Activated CD4-positive, alpha-beta T cell treated with anti-CD3 and anti-CD28 coated beads for 36 hours (primary cell): ENCODE measurements around the gene RPS6KA5. TPM values are rescaled to one million over a fixed set of nuclear protein-coding genes. Genes with fewer than 3 reads are reported as not detected.
"Not testable (repeated sequence)": the region's sequence is repeated elsewhere in the genome, so short reads cannot be mapped to it uniquely, and the experiment has no call there.

Experiments used
- ATAC-seq: fragments of 200-7000 bp; cut with Tn5 transposase; one replicate; pipeline ENCODE4 v1.10.0; 2021; ENCODE audit warnings: mild to moderate bottlenecking, moderate library complexity
- CTCF ChIA-PET: fragments of 350-600 bp; sonication (Branson Sonifier 250); formaldehyde crosslinking; loops from one replicate; lab custom pipeline; 2021; ENCODE audit warnings: antibody characterized with exemption; lab: Charles Lee
- POLR2A ChIA-PET: fragments of 350-600 bp; sonication (Branson Sonifier 250); formaldehyde crosslinking; loops from one replicate; lab custom pipeline; 2021; ENCODE audit warnings: antibody characterized with exemption, inconsistent platforms; lab: Charles Lee
- DNase-seq: peaks from one replicate; pipeline ENCODE4 v3.0.0-alpha.2; 2020
- H3K27ac Mint-ChIP-seq: one replicate; pipeline ENCODE4 v1.8.0; 2021; ENCODE audit warnings: mixed read lengths
- H3K27me3 Mint-ChIP-seq: one replicate; pipeline ENCODE4 v1.8.0; 2021; ENCODE audit warnings: mixed read lengths
- H3K36me3 Mint-ChIP-seq: one replicate; pipeline ENCODE4 v1.8.0; 2021; ENCODE audit warnings: low read depth, mixed read lengths
- H3K4me1 Mint-ChIP-seq: one replicate; pipeline ENCODE4 v1.8.0; 2021; ENCODE audit warnings: mixed read lengths
- H3K4me3 Mint-ChIP-seq: one replicate; pipeline ENCODE4 v1.8.0; 2021; ENCODE audit warnings: mild to moderate bottlenecking, moderate library complexity, mixed read lengths
- H3K9me3 Mint-ChIP-seq: one replicate; pipeline ENCODE4 v1.8.0; 2021; ENCODE audit warnings: low read depth, mixed read lengths
- intact Hi-C, 2 experiments: fragments of 100-400 bp; cut with DNase I in 1 of 2; cut with micrococcal nuclease in 1 of 2; formaldehyde crosslinking; loops; one replicate each; pipeline versions ENCODE4 v1.14.2 to v1.15.1; 2022 to 2024; cut with DNase I, micrococcal nuclease
- total RNA-seq, 2 experiments: library from RNA; stranded (reverse); gene quantifications; one replicate each; pipeline ENCODE4 v1.2.3, GENCODE V29; 2021

The RPS6KA5 gene
- total RNA-seq, 2 experiments from 2014 or later, result 11.9 to 13.8 TPM

DNA sequence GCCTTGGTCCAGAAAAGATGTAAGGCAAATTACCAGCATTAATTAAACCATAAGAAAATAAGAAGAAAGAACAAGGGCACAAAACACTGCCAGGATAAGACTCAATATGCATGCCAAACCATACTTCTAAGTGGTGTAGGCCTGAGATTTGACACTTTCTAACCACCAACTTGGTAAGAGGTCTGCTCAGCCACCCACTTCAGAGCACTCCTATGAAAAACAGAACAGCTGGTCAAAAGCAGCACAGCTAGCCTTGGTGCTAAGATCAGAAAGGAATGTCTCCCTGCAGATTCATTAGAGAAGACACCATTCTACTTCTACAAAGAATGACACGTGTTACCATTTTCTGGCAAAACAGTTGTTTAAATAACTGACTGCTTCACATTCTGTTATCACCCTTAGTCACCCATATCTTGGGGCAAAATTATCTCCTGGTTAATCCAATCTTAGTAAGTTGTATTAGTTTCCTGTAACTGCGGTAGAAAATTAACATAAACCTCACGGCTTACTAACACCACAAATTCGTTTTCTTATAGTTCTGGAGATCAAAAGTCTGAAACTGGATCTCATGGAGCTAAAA, 13.2 kb downstream of the RPS6KA5 start:
- Mint-ChIP-seq H3K4me3 (no peak overlapping the region), H3K27me3 (no peaks in the 10 kb centered on the region)
- POLR2A ChIA-PET, result no interaction called here

DNA sequence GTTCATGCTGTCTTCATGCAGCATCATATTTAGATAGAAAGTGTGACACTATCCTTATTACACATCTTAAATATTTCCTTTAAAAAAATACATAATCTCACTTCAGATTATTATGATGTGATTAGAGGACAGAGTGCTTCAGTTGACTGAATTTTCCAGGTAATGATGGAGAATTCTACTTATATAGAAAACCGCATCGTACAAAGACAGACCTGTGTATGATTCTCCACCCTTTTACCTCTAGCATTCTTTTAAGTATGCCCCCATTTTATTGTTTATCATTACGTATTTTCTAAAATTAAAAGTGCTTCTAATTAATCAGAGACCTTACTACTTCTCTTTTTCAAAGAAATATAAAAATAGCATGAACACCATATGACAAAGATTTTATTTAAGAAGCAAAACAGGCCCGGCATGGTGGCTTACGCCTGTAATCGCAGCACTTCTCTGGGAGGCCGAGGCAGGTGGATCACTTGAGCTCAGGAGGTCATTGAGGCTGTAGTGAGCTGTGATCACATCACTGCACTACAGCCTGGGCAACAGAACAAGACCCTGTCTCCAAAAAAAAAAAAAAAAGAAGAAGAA, 13.9 kb downstream of the RPS6KA5 start:
- peaks cover 2% of the 10 kb centered on the region for H3K36me3 Mint-ChIP-seq
- ChIA-PET POLR2A (no interaction called here), CTCF (no interaction called here)
- intact Hi-C loops, result no loop called here
- no peaks in the 10 kb centered on the region for H3K27me3 Mint-ChIP-seq
- H3K4me3 Mint-ChIP-seq, result no peak overlapping the region
- peaks cover 35% of the 10 kb centered on the region for H3K4me1 Mint-ChIP-seq
- ATAC-seq (no peak), DNase-seq (no peak)
- H3K27ac Mint-ChIP-seq, result no peak overlapping the region
- H3K9me3 Mint-ChIP-seq, result no peaks in the 10 kb centered on the region

More for the DNA sequence above, 13.2 kb downstream of the RPS6KA5 start:
- intact Hi-C loops, result no loop called here
- ATAC-seq (peak; percentile 80), DNase-seq (no peak)
- Mint-ChIP-seq H3K27ac (peak overlapping the region; percentile 14), H3K4me1 (peaks cover 35% of the 10 kb centered on the region), H3K36me3 (peaks cover 2% of the 10 kb centered on the region), H3K9me3 (no peaks in the 10 kb centered on the region)
- CTCF ChIA-PET, result interaction anchor here (1.0 kb wide), 2 partner anchors 22 to 142 kb away, joined by 3 to 4 read pairs; no protein-coding TSS in a partner anchor

DNA sequence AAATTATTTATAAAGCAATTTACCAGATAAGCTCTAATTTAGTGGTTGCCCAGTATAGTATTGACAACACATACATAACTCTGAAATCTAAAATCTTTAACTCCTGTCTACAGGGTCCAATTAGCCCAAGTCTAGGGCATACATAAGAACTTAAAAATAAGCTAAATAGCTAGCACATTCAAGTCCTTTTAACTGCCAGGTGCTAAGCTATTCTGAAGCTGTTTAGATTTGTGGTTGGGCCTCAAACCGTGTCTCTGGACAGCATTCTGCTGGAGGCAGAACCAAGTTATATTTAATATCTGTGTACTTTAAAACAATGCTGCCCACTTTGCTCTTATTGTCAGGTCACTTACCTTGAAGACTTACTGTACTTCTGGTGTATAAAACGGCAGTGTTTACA, 19.0 kb downstream of the RPS6KA5 start:
- CTCF ChIA-PET, result interaction anchor here (0.7 to 1.6 kb wide), 3 partner anchors 10 to 136 kb away, joined by 3 to 4 read pairs (median 3); no protein-coding TSS in a partner anchor

DNA sequence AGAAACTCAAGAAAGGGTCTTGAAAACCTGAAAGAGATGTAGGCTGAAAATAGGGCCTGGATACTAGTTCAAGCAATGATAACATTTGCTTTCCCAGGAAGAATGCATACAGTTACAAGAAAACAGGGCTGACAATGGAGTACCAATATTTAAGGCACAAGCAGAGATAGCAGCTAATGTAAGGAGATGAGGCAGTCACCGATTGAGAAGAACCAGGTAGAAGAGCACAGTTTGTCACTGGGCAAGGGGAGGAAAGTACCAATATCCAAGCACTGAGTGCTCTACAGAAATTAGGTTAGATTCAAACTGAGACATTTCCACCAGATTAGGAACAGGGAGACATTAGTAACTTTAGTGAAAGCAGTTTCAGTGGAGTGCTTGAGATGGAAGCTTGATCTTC, 19.9 kb downstream of the RPS6KA5 start:
- DNase-seq, result no peak
- intact Hi-C loops, result no loop called here
- ChIA-PET CTCF (interaction anchor here (1.2 to 1.6 kb wide), 2 partner anchors 9 to 11 kb away, joined by 3 read pairs; no protein-coding TSS in a partner anchor), POLR2A (no interaction called here)
- Mint-ChIP-seq H3K27ac (no peak overlapping the region), H3K4me3 (no peak overlapping the region), H3K9me3 (no peaks in the 10 kb centered on the region), H3K27me3 (no peaks in the 10 kb centered on the region), H3K36me3 (peaks cover 4% of the 10 kb centered on the region), H3K4me1 (peaks cover 55% of the 10 kb centered on the region)
- ATAC-seq, result no peak

More for the DNA sequence above, 19.0 kb downstream of the RPS6KA5 start:
- intact Hi-C loops, result no loop called here
- no peak overlapping the region for H3K27ac Mint-ChIP-seq
- peaks cover 51% of the 10 kb centered on the region for H3K4me1 Mint-ChIP-seq
- peaks cover 4% of the 10 kb centered on the region for H3K36me3 Mint-ChIP-seq
- H3K9me3 Mint-ChIP-seq, result no peaks in the 10 kb centered on the region
- H3K4me3 Mint-ChIP-seq, result no peak overlapping the region
- ATAC-seq (no peak), DNase-seq (no peak)
- POLR2A ChIA-PET, result no interaction called here
- H3K27me3 Mint-ChIP-seq, result no peaks in the 10 kb centered on the region

DNA sequence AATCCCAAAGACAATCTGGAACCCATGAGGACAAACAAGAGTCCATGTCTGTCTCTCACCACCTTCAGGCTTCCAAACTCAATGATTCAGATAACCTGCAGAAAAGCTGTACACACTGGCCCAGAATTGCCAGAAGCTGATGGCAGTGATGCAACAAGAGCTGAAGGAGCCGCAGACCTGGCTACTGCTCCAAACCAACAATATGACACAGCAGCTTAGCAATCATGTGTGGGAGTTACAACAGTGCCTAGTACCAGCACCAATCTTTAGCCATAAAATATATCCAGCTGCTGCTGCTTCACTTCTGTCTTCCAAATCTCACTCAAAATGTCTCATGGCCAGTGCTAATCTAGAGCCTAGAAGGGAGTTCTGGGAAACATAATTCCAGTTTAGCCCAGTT, 22.0 kb downstream of the RPS6KA5 start:
- Mint-ChIP-seq H3K27ac (peak overlapping the region; percentile 49), H3K36me3 (peaks cover 4% of the 10 kb centered on the region), H3K27me3 (no peaks in the 10 kb centered on the region), H3K4me3 (no peak overlapping the region), H3K4me1 (peaks cover 64% of the 10 kb centered on the region), H3K9me3 (no peaks in the 10 kb centered on the region)
- DNase-seq, result peak; percentile 24
- intact Hi-C loops, result loop anchor here in 1 of 2 experiments (5.0 to 10.0 kb wide), 2 partner anchors 46 to 134 kb away; no protein-coding TSS in a partner anchor
- ChIA-PET CTCF (interaction anchor here (0.7 to 1.3 kb wide), 3 partner anchors 8 to 135 kb away, joined by 3 to 5 read pairs (median 4); no protein-coding TSS in a partner anchor), POLR2A (interaction anchor here (0.6 kb wide), 1 partner anchor 59 kb away, joined by 3 read pairs; no protein-coding TSS in a partner anchor)
- ATAC-seq, result peak; percentile 41

DNA sequence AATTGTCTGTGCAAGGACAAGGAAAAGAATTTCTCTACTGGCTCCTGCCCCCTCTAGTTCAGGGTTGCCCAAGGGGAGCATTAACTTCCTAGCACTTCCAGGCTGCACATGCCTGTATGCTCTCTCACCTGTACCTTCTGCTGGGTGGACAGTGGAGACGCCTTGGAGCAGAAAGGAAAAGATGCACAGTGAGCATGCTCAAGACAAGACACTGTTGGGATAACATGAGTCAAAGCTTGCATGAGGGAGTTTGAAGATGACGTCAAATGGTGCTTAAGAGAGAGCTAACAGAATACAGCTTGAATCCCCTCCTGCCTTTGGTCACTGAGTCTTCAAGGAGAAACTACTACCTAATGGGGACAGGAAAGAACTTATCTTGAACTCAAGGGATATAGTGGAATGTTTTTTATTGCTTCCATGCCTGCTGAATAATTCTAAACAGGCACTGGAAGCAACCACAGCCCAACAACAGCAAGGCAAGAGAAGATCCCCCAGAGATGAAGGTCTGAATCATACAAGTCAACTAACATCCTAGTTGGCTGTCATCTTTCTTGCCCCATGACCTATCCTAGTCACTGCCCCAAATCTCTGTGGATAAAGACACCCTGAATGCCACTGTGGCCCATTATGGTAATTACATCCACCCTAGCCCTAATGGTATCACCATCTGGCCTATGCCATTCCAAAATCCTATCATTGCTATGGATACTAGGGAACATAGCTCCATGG, 23.5 kb downstream of the RPS6KA5 start:
- ChIA-PET CTCF (interaction anchor here (0.6 to 2.2 kb wide), 8 partner anchors 17 to 158 kb away, joined by 3 to 11 read pairs (median 4); partner anchors contain the start of gene RPS6KA5), POLR2A (interaction anchor here (0.6 to 2.0 kb wide), 3 partner anchors 24 to 209 kb away, joined by 3 to 7 read pairs (median 6); partner anchors contain the start of gene RPS6KA5)
- H3K27ac Mint-ChIP-seq, result no peak overlapping the region
- H3K4me3 Mint-ChIP-seq, result no peak overlapping the region
- DNase-seq, result no peak
- intact Hi-C loops, result loop anchor here (1.0 to 10.0 kb wide), 4 partner anchors 14 to 132 kb away; no protein-coding TSS in a partner anchor
- peaks cover 7% of the 10 kb centered on the region for H3K36me3 Mint-ChIP-seq
- peaks cover 68% of the 10 kb centered on the region for H3K4me1 Mint-ChIP-seq
- peak; percentile 25 for ATAC-seq
- no peaks in the 10 kb centered on the region for H3K27me3 Mint-ChIP-seq
- no peaks in the 10 kb centered on the region for H3K9me3 Mint-ChIP-seq

DNA sequence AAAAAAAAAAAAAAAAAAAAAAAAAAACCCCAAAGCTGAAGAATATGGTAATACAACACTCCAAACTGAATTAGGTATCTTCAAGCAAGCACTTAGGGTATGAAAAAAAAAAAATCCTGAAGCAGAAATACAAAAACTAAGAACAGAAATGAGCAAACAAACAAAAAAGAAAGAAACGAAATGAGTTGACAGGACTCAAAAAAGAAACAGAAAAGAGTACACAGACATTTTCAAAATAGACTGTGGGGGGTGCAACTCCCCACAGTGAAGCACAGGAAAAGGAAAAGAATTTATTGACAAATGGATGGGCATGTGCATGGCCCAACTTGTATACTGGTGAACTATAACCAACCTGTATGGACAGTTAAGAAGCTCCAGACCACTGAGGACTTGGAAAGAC, 24.6 kb downstream of the RPS6KA5 start:
- Mint-ChIP-seq H3K4me3 (no peak overlapping the region), H3K9me3 (no peaks in the 10 kb centered on the region), H3K36me3 (peaks cover 7% of the 10 kb centered on the region), H3K27me3 (no peaks in the 10 kb centered on the region), H3K4me1 (peaks cover 70% of the 10 kb centered on the region), H3K27ac (peak overlapping the region; percentile 32)
- ATAC-seq (peak; percentile 73), DNase-seq (peak; percentile 28)
- ChIA-PET CTCF (interaction anchor here (0.8 to 2.2 kb wide), 8 partner anchors 13 to 142 kb away, joined by 3 to 11 read pairs (median 4); partner anchors contain the start of gene RPS6KA5), POLR2A (interaction anchor here (1.9 to 2.0 kb wide), 2 partner anchors 25 to 66 kb away, joined by 6 to 7 read pairs; partner anchors contain the start of gene RPS6KA5)
- intact Hi-C loops, result loop anchor here (1.0 to 10.0 kb wide), 4 partner anchors 13 to 131 kb away; no protein-coding TSS in a partner anchor

DNA sequence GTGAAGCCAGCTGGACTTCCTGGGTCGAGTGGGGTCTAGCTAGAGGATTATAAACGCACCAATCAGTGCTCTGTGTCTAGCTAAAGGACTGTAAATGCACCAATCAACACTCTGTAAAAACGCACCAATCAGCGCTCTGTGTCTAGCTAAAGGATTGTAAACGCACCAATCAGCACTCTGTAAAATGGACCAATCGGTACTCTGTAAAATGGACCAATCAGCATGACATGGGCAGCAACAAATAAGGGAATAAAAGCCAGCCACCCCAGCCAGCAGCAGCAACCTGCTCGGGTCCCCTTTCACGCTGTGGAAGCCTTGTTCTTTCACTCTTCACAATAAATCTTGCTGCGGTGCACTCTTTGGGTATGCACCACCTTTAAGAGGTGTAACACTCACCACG, 26.1 kb downstream of the RPS6KA5 start:
- ChIA-PET POLR2A (interaction anchor here (0.6 kb wide), 1 partner anchor 796 kb away, joined by 3 read pairs; no protein-coding TSS in a partner anchor), CTCF (interaction anchor here (1.3 kb wide), 1 partner anchor 28 kb away, joined by 3 read pairs; no protein-coding TSS in a partner anchor)
- not testable (repeated sequence) for H3K36me3 Mint-ChIP-seq, H3K9me3 Mint-ChIP-seq, H3K4me3 Mint-ChIP-seq, H3K27me3 Mint-ChIP-seq, DNase-seq, H3K27ac Mint-ChIP-seq, ATAC-seq
- intact Hi-C loops, result loop anchor here in 1 of 2 experiments (10.0 kb wide), 1 partner anchor 130 kb away; no protein-coding TSS in a partner anchor
- peaks cover 73% of the 10 kb centered on the region for H3K4me1 Mint-ChIP-seq

DNA sequence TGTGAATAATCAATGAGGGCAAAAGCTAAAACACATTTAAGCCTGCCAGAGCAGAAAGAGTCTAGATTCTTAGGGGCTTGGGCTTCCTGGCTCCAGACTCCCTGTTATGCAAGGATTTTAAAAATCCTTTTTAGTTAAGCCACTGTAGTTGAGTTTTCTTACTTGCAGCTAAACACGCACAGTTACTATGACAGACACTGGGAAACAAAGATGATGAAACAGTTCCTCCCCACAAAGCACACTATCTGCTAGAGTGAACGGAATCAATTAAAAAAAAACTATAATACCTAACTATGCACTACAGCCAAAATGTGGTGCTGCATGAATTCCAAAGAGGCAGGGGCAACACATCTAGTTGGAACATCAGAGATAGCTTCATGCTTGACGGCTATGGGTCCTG, 28.2 kb downstream of the RPS6KA5 start:
- intact Hi-C loops, result loop anchor here in 1 of 2 experiments (10.0 kb wide), 1 partner anchor 127 kb away; no protein-coding TSS in a partner anchor
- Mint-ChIP-seq H3K4me1 (peaks cover 58% of the 10 kb centered on the region), H3K27me3 (no peaks in the 10 kb centered on the region), H3K9me3 (no peaks in the 10 kb centered on the region), H3K4me3 (no peak overlapping the region), H3K36me3 (peaks cover 4% of the 10 kb centered on the region), H3K27ac (no peak overlapping the region)
- ATAC-seq (no peak), DNase-seq (no peak)
- POLR2A ChIA-PET, result interaction anchor here (0.6 kb wide), 1 partner anchor 54 kb away, joined by 4 read pairs; no protein-coding TSS in a partner anchor
- CTCF ChIA-PET, result interaction anchor here (0.6 kb wide), 2 partner anchors 27 to 129 kb away, joined by 3 read pairs; no protein-coding TSS in a partner anchor

DNA sequence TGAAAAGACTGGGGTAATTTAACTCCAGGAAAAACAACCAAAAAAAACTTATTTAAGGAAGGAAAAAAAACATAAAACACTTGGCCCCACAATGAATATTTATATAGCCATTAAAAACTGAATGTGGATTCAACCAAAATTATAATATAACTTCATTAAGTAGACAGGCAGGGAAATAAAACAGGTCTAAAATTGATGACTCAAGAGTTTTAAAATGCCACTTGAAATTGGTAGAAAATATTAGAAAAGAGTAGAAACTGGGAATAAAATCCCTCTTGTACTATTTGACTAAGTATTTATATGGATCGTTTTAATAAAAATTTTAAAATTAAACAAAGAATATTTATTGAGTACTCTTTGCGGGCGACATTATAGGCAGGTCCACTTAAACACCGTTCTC, 28.8 kb downstream of the RPS6KA5 start:
- intact Hi-C loops, result loop anchor here in 1 of 2 experiments (10.0 kb wide), 1 partner anchor 127 kb away; no protein-coding TSS in a partner anchor
- ATAC-seq, result no peak
- Mint-ChIP-seq H3K4me1 (peaks cover 52% of the 10 kb centered on the region), H3K27me3 (no peaks in the 10 kb centered on the region), H3K36me3 (peaks cover 4% of the 10 kb centered on the region), H3K27ac (no peak overlapping the region), H3K9me3 (no peaks in the 10 kb centered on the region), H3K4me3 (no peak overlapping the region)
- CTCF ChIA-PET, result interaction anchor here (0.6 kb wide), 1 partner anchor 9 kb away, joined by 3 read pairs; no protein-coding TSS in a partner anchor
- DNase-seq, result no peak
- POLR2A ChIA-PET, result no interaction called here
